HG03196 (cell line): ENCODE data around the gene KHDRBS1.
"Not testable (repeated sequence)": the region's sequence is repeated elsewhere in the genome, so short reads cannot be mapped to it uniquely, and the experiment has no call there.

Source experiments
- ATAC-seq: cut with Tn5 transposase; IDR thresholded peaks from one replicate; pipeline ENCODE4 v1.9.1; 2021; ENCODE audit not compliant: unreplicated experiment

Gene KHDRBS1

GRCh38 chr1:32013386-32014198 is at the start of gene KHDRBS1:
TSS of gene KHDRBS1 (plus strand) at chr1:32013868. CDS start at chr1:32013996, 128 bp downstream.
- peak; percentile 72 for ATAC-seq

- no peak for ATAC-seq
These were observed 42.8 kb upstream of the KHDRBS1 start for GRCh38 chr1:31970873-31971272.

GRCh38 chr1:31976401-31976800 is 37.3 kb upstream of the KHDRBS1 start:
- no peak for ATAC-seq

GRCh38 chr1:31977385-31978131 is 36.1 kb upstream of the KHDRBS1 start:
- ATAC-seq, result no peak

GRCh38 chr1:31978843-31979400 is 34.7 kb upstream of the KHDRBS1 start:
- no peak for ATAC-seq

- ATAC-seq, result no peak
These were observed 32.7 kb upstream of the KHDRBS1 start for GRCh38 chr1:31980835-31981455.

- no peak for ATAC-seq
These were observed 32.2 kb upstream of the KHDRBS1 start for GRCh38 chr1:31981456-31981839.

GRCh38 chr1:31981972-31982371 is 31.7 kb upstream of the KHDRBS1 start:
- ATAC-seq, result no peak

GRCh38 chr1:31984419-31985347 is 29.0 kb upstream of the KHDRBS1 start:
- no peak for ATAC-seq

- ATAC-seq, result peak; percentile 44
These were observed 28.2 kb upstream of the KHDRBS1 start for GRCh38 chr1:31985430-31985829.

GRCh38 chr1:31987135-31987619 is 26.5 kb upstream of the KHDRBS1 start:
- ATAC-seq, result no peak

- ATAC-seq, result no peak
These were observed 23.7 kb upstream of the KHDRBS1 start for GRCh38 chr1:31989964-31990363.

- no peak for ATAC-seq
These were observed 22.5 kb upstream of the KHDRBS1 start for GRCh38 chr1:31991182-31991581.

- no peak for ATAC-seq
These were observed 18.4 kb upstream of the KHDRBS1 start for GRCh38 chr1:31995263-31995662.

GRCh38 chr1:31996121-31996520 is 17.5 kb upstream of the KHDRBS1 start:
- not testable (repeated sequence) for ATAC-seq

- no peak for ATAC-seq
These were observed 11.8 kb upstream of the KHDRBS1 start for GRCh38 chr1:32001863-32002262.

GRCh38 chr1:32002285-32002684 is 11.4 kb upstream of the KHDRBS1 start:
- ATAC-seq, result not testable (repeated sequence)

- ATAC-seq, result no peak
These were observed 8.1 kb upstream of the KHDRBS1 start for GRCh38 chr1:32005522-32005921.

GRCh38 chr1:32007591-32007940 is 6.1 kb upstream of the KHDRBS1 start:
- ATAC-seq, result no peak

- no peak for ATAC-seq
These were observed 3.4 kb upstream of the KHDRBS1 start for GRCh38 chr1:32010246-32010645.
